Measurements from ENCODE around the gene TRAF6. TPM values are rescaled to one million over a fixed set of nuclear protein-coding genes. Genes with fewer than 3 reads are reported as not detected.

The TRAF6 gene
- total RNA-seq, 1 experiment from 2014 or later: 9.3 TPM

GRCh38 chr11:36441610-36442208 lies 68.4 kb downstream of the TRAF6 start:
- CTCF ChIA-PET: no interaction called here
- no peak overlapping the region for H2AFZ ChIP-seq (ENCODE audit: low read depth, low read length, poor library complexity, severe bottlenecking)
- H3K27me3 ChIP-seq (ENCODE audit: insufficient read depth, low read length): peaks cover 21% of the 10 kb centered on the region
- TF ChIP-seq EZH2 (IDR thresholded peaks at IDR 0.05) (no peak), JUND (IDR thresholded peaks at IDR 0.05) (no peak), ATF3 (IDR thresholded peaks at IDR 0.05) (no peak), EZH2phosphoT487 (IDR thresholded peaks at IDR 0.05; ENCODE audit: borderline replicate concordance) (no peak), TCF7L2 (IDR thresholded peaks at IDR 0.05; ENCODE audit: borderline replicate concordance, extremely low read depth, insufficient read depth, insufficient read length) (no peak), SIN3A (IDR thresholded peaks at IDR 0.05; ENCODE audit: low read depth) (no peak)
- TF ChIP-seq, protein P1, sequence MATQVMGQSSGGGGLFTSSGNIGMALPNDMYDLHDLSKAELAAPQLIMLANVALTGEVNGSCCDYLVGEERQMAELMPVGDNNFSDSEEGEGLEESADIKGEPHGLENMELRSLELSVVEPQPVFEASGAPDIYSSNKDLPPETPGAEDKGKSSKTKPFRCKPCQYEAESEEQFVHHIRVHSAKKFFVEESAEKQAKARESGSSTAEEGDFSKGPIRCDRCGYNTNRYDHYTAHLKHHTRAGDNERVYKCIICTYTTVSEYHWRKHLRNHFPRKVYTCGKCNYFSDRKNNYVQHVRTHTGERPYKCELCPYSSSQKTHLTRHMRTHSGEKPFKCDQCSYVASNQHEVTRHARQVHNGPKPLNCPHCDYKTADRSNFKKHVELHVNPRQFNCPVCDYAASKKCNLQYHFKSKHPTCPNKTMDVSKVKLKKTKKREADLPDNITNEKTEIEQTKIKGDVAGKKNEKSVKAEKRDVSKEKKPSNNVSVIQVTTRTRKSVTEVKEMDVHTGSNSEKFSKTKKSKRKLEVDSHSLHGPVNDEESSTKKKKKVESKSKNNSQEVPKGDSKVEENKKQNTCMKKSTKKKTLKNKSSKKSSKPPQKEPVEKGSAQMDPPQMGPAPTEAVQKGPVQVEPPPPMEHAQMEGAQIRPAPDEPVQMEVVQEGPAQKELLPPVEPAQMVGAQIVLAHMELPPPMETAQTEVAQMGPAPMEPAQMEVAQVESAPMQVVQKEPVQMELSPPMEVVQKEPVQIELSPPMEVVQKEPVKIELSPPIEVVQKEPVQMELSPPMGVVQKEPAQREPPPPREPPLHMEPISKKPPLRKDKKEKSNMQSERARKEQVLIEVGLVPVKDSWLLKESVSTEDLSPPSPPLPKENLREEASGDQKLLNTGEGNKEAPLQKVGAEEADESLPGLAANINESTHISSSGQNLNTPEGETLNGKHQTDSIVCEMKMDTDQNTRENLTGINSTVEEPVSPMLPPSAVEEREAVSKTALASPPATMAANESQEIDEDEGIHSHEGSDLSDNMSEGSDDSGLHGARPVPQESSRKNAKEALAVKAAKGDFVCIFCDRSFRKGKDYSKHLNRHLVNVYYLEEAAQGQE (IDR thresholded peaks at IDR 0.05; ENCODE audit: low read depth): no peak
- no peak overlapping the region for H3K4me3 ChIP-seq (replicated peaks in 1 of 2; ENCODE audit: low read depth in 1 of 2, low read length in 2 of 2)
- ATAC-seq (no peak), DNase-seq (ENCODE audit: low read depth, low spot score) (no peak)
- intact Hi-C loops (cut with micrococcal nuclease): no loop called here
- H4K20me1 ChIP-seq (ENCODE audit: insufficient read depth): no peaks in the 10 kb centered on the region
- RAD21 ChIA-PET (ENCODE audit: low non-redundant PET in 1 of 2, low total read pairs in 2 of 2, uncharacterized antibody in 2 of 2, unreplicated experiment in 2 of 2): no interaction called here
- no peak overlapping the region for H3K4me2 ChIP-seq (ENCODE audit: low read length)
- no peaks in the 10 kb centered on the region for H3K9me2 ChIP-seq (ENCODE audit: insufficient read depth)
- H3K9ac ChIP-seq (ENCODE audit: low read length): no peak overlapping the region
- H3K27ac ChIP-seq (ENCODE audit: low read depth, low read length): no peak overlapping the region
- H3K36me3 ChIP-seq (ENCODE audit: control insufficient read depth in 1 of 2, insufficient read depth in 2 of 2, low read length in 2 of 2): no peaks in the 10 kb centered on the region
- no peaks in the 10 kb centered on the region for H3K4me1 ChIP-seq (ENCODE audit: control insufficient read depth in 1 of 2, insufficient read depth in 2 of 2, low read length in 2 of 2)
- POLR2A ChIA-PET: no interaction called here
- H3K79me2 ChIP-seq (ENCODE audit: insufficient read depth, low read length): no peaks in the 10 kb centered on the region
- H3K9me3 ChIP-seq (ENCODE audit: control insufficient read depth in 1 of 2, insufficient read depth in 1 of 2, low read depth in 1 of 2, low read length in 2 of 2): no peaks in the 10 kb centered on the region
- no TSS peak for BruUV-seq (replicated peaks)

Measured in HCT116 (cell line).